SH-SY5Y (cell line): ENCODE measurements around the gene NBAS.

ENCODE experiments used
- GATA2 ChIP-seq: IDR thresholded peaks from 2 replicates; pipeline ENCODE4 v1.6.1; 2011; ENCODE audit warnings: mild to moderate bottlenecking, low read depth, low read length
- GATA3 ChIP-seq: IDR thresholded peaks from 2 replicates; pipeline ENCODE4 v1.6.1; 2011; ENCODE audit warnings: low read depth, mild to moderate bottlenecking, low read length, moderate library complexity

NBAS gene

DNA sequence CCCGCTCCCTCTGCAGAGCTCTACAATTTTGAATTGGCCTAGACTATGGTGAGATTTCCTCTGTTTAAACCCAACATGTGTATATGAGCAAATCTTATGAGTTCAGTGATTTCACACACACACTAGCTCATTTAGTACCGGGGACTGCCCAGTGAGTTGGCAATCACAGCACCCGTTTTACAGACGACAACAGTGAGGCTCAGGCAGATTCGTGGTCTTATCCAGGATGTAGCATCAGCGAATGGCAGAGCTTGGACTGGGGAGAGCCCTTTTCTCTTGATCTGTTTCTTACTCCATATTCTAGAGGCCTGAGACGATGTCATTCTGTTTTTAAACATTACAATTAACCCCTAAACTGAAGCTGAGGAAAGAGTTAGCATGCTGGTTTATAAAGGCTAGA lies 419.9 kb downstream of the NBAS start:
- TF ChIP-seq GATA2 (no peak), GATA3 (no peak)

DNA sequence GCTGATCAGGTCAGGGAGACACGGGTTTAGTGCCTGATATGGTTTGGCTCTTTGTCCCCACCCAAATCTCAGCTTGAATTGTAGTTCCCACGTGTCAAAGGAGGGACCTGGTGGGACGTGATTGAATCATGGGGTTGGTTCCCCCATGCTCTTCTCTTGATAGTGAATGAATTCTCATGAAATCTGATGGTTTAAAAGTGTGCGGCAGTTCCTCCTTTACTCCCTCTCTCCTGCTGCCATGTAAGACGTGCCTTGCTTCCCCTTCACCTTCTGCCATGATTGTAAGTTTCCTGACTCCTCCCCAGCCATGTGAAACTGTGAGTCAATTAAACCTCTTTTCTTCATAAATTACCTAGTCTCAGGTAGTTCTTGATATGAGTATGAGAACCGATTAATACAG lies 424.5 kb downstream of the NBAS start:
- TF ChIP-seq GATA2, result no peak
- TF ChIP-seq GATA3, result no peak

DNA sequence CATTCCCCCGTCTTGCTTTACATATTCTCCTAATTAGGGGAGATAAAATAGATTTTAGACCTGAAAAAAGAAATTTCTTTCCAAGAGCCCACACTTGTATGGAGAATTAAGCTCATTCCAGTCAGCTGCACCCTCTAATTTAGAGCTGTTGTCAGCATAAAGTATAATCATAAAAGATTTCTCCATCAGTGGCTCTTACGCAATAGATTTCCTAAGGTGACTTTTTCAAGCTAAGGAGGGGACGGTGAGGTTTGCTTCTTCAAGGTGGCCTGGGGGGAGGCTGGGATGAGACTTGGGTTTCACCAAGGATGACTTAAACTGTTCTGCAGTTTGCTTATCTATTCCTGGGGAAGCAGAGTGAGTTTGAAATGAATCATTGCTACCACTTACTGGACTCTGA lies 426.2 kb downstream of the NBAS start:
- TF ChIP-seq GATA3, result no peak
- TF ChIP-seq GATA2, result no peak

DNA sequence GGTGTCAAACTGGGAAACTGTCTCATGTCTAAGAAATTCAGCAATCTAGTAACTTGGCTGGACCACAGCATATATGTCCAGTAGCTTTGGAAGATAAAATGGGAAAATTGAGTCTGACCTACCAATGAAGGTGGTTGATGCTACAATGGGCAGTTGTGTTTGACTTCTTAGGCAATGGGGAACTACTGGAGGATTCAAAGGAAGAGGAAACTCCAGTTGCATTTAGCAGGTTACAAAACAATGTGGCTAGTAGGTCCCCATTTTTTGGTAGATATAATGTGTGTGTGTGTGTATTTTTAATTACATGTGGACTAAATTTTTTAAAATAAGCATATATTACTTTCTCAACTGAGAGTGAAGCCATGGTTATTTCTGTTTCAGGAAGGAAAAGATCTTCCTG lies 427.7 kb downstream of the NBAS start:
- TF ChIP-seq GATA3 (no peak), GATA2 (no peak)

DNA sequence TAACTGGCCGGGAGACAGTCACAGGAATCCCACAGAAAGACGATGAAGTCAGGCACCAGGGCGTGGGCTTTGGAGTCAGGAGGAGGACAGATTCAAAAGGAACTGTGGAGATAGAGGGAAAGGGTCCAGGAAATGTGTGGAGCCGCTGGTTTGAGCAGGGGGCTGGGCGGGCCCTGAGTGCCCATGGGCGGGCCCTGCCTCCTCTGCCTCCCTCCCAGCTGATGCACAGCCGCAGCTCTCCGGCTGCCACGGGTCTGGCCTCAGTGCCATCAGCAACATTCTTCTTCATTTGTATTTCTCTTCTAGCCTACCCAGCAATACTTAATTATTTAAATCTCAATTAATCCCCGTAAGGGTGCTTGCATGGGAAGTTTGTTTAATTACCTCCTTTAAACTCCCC lies 432.3 kb downstream of the NBAS start:
- TF ChIP-seq GATA2 (no peak), GATA3 (no peak)

DNA sequence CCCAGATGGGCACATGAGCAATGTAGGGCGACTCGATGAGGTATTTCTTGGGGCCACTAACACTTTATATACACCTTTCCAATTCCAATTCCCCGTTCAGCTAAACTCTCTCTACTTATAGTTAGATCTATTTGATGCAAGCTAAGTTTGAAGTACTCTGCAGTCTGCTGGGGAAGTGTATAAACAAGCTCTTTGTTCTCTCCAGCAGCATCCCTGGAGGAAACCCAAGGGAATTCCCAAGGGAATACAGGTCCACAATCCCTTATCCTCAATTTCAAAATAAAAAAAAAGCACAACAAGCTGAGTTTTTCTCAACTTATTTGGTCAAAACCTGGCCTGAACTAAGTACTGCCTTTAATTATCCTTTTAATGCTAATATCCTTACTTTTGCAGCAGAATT lies 433.3 kb downstream of the NBAS start:
- TF ChIP-seq GATA3, result no peak
- TF ChIP-seq GATA2, result no peak

DNA sequence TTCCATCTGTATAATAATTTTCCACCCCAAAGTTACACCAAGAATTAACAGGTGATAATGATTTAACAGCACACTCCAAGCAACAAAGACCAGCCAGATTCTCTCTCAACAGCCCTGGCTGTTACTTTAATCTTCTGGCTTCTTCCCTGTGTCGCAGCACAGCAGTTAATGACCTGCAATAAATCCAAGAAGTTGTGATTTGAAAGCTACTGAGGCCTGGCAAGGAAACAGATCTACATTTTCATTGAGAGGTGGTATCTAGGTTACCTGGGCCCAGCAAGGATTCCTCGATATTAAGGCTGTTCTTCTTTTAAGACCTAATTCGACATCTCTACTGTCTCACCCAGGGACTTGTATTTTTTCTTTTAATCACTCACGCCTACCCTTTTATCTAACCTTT lies 433.8 kb downstream of the NBAS start:
- no peak for TF ChIP-seq GATA3
- no peak for TF ChIP-seq GATA2

DNA sequence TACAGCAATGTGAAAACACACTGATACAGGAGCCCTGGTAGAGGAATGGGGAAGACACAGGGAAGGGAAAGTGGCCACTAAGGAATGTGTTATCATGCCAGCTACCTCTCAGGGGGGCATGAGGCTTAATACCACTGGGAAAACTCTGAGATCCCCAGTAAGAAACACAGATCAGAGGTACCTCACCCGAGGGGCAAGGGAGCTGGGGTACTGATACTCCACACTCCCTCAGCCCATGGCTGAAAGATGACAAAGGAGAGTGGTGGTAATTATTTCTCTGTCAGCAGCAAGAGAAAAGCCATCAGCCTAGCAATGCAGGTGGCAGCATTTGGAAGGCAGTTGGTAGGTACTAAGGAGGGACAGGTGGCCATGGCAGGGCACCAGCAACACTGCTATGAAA lies 434.8 kb downstream of the NBAS start:
- TF ChIP-seq GATA3 (no peak), GATA2 (no peak)

DNA sequence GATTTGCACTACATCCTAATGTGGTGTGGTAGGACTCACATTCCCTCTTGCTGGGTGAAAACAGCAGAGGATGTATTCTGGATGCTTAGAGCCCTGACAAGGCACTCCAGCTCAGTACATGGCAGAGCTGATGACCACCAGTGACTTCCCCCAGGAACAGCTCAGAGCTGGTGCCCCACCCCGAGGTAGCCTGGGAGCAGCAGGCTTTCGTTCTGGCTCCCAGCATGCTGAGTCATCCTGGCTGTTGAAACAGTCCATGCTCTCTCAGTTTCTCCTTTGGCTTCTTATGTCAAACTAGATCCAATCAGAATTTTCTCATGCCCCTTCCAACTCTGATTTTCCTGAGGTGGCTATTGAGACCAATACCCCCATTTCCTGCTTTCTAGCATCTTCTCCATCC lies 438.2 kb downstream of the NBAS start:
- TF ChIP-seq GATA3, result no peak

DNA sequence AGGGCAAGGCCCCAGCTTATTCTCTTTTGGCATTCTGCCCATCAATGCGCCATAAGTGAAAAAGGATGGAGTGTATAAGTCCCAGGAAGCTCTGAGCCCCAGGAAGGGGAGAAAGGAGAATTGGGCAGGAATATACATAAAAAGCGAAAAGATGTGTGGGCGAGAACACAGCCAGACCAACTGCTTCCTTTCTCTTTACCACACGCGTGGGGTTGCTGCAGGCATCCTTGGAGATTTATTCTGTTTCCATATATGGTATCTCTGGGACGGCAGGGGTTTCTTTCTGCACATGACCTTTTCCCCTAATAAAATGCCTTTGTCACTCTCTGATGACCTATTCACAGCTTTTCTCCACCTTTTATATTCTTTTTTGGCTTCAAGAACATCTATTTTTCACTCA lies 440.5 kb downstream of the NBAS start:
- no peak for TF ChIP-seq GATA2
- no peak for TF ChIP-seq GATA3

DNA sequence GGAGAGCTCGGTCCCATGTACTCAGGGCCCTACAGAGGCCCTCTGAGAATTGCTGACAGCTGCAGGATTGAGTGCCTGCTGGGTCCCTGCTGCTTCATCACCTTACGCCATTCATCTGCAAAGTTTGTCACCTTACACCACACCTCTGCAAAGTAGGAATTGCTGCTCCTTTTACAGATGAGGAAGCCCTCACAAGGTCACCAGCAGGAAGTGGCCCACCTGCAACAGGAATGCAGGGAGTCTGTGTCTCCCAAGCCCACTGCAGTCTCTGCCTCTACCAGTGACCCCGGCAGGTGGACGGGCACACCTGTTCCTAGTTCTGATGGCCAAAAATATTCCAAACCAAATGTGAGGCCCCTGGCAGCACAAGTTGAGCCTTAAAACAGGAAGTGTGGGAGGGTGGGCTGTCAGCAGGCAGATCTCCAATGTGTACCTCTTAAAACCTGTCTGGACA lies 441.4 kb downstream of the NBAS start:
- TF ChIP-seq GATA2 (no peak), GATA3 (no peak)

DNA sequence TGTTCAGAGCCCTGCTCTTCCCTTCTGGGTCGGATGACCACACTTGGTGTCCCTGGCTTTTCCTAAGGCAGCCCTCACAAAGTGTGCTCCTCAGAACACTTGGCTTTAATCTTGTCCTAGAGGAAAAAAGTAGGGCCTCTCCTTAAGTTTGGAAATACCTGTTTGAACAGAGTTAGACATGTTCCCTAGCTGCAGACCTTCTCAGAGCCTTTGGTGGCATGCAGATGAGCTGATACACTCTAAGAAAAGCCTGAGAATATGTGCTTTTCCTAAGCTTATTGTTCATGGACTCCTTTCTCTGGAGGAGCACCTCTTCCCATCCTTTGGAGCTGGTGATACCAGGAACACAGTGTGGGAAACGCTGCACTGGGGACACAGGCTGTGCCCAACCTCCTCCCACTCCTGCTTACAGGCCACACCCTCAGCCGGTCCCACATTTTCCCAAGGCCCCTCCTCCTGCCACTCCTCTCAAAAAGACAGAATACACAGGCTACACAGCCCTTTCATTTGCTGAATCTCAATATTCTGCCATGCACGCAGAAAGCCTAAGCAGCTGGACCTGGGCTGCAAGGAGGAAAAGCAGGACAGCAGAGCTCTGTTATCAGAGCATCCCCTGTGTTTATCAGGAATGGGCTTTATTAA lies 443.6 kb downstream of the NBAS start:
- TF ChIP-seq GATA3 (no peak), GATA2 (no peak)
